Transverse colon (tissue), 4 donors: ENCODE measurements around the gene SFRP2. TPM values are rescaled to one million over a fixed set of nuclear protein-coding genes. Genes with fewer than 3 reads are reported as not detected.

Experiments
- DNase-seq: peaks from one replicate; pipeline ENCODE4 v3.0.0-alpha.2; 2019
- H3K27ac ChIP-seq, 4 donors: fragments of 200-600 bp; sonication (generic); 2 replicates each; pipeline ENCODE4 v1.5.1; 2016 to 2018; ENCODE audit warnings: inconsistent platforms in 4 of 4
- H3K27me3 ChIP-seq: fragments of 200-600 bp; sonication (generic); 2 replicates; pipeline ENCODE4 v1.5.1; 2017; ENCODE audit warnings: inconsistent platforms
- H3K36me3 ChIP-seq, 4 donors: fragments of 200-600 bp; sonication (generic); 2 replicates each; pipeline ENCODE4 v1.5.1; 2017 to 2019; ENCODE audit warnings: inconsistent platforms in 4 of 4
- H3K4me1 ChIP-seq, 4 donors: fragments of 200-600 bp; sonication (generic); 2 replicates each; pipeline ENCODE4 v1.5.1; 2017 to 2020; ENCODE audit warnings: inconsistent platforms in 4 of 4
- H3K4me3 ChIP-seq, 4 donors: fragments of 200-600 bp; sonication (generic); 1 replicate in 1 of 4; 2 replicates in 3 of 4; pipeline versions ENCODE4 v1.5.1 to v1.6.1; 2017 to 2019; ENCODE audit warnings: inconsistent platforms in 4 of 4
- H3K9me3 ChIP-seq, 2 donors: fragments of 200-600 bp; sonication (generic); 2 replicates each; pipeline ENCODE4 v1.5.1; 2017 to 2019; ENCODE audit warnings: inconsistent platforms in 2 of 2
- EP300 ChIP-seq: sonication (generic); formaldehyde crosslinking; IDR thresholded peaks from one replicate; pipeline ENCODE4 v1.6.1; 2017; ENCODE audit warnings: antibody characterized with exemption, low read depth
- POLR2A ChIP-seq: fragments of 450-650 bp; IDR thresholded peaks from one replicate; pipeline ENCODE4 v1.6.1; 2016; ENCODE audit warnings: antibody characterized with exemption, mild to moderate bottlenecking, moderate library complexity
- POLR2AphosphoS5 ChIP-seq, 3 donors: sonication (generic); formaldehyde crosslinking; IDR thresholded peaks; one replicate each; pipeline ENCODE4 v1.6.1; 2016; ENCODE audit warnings: antibody characterized with exemption in 3 of 3
- WGBS, 2 donors: methylation state at CpG; one replicate each; pipeline ENCODE4 v1.1.5; 2018; ENCODE audit warnings: low coverage in 1 of 2; 5-methylcytosine and 5-hydroxymethylcytosine counted together
- in situ Hi-C, 4 donors: fragments of 200-750 bp; cut with MboI; loops; one replicate each; pipeline versions ENCODE4 v1.15.0 to v1.15.1; 2017; ENCODE audit warnings: low sequenced_read_pairs in 3 of 4, low pct_ligation_motif_present in 1 of 4, low pct_unique_long_range_greater_than_20kb in 1 of 4
- intact Hi-C: fragments of 100-400 bp; cut with DNase I; formaldehyde crosslinking; loops from one replicate; pipeline ENCODE4 v1.15.1; 2023; ENCODE audit warnings: low total_unique reads
- total RNA-seq, 4 donors: library from RNA; depleted of rRNA; stranded (reverse); fragments of >200 nt; gene quantifications; one replicate each; pipeline ENCODE4 v1.1.0, GENCODE V29; 2016
- TF ChIP-seq, protein P1 (sequence below), 5 experiments: fragments of 200-600 bp in 3 of 5; fragments of 450-650 bp in 2 of 5; sonication (generic) in 3 of 5; IDR thresholded peaks; 1 replicate in 2 of 5; 2 replicates in 3 of 5; pipeline ENCODE4 v1.5.1; 2016 to 2017; ENCODE audit warnings: antibody characterized with exemption in 5 of 5, inconsistent platforms in 3 of 5, mild to moderate bottlenecking in 2 of 5, moderate library complexity in 1 of 5

Gene SFRP2
- total RNA-seq, 4 donors from 2014 or later, result 6.4 to 61.7 (median 15.6) TPM

DNA sequence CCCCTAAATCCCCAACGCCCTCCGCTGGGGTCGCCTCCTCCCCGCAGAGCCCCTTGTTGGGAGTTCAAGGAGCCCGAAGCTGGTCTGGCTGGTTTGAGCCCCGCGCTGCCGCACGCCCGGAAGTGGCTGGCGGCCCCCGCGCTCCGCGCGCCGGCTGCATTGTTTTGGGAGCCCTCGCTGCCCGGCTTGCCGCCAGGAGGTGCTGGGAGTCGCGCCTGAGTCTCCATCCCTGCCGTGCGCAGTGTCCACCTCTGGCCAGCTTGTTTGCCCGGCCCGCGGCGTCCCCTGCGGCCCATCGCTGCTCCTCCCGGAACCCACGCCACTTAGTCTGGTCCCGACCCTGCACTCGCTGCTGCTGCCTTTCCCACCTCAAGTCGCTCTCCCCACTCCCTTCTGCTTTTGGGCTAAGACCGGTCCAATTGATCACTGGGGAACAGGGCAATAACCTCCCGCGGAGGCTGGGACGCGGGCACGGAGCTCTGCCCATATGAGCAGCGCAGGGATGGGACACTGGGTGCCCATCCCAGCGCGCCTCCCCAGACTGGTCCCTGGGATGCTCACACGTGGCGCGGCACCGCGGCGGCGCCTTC, 2.2 kb upstream of the SFRP2 start:
- DNase-seq, result no peak
- TF ChIP-seq, protein P1, sequence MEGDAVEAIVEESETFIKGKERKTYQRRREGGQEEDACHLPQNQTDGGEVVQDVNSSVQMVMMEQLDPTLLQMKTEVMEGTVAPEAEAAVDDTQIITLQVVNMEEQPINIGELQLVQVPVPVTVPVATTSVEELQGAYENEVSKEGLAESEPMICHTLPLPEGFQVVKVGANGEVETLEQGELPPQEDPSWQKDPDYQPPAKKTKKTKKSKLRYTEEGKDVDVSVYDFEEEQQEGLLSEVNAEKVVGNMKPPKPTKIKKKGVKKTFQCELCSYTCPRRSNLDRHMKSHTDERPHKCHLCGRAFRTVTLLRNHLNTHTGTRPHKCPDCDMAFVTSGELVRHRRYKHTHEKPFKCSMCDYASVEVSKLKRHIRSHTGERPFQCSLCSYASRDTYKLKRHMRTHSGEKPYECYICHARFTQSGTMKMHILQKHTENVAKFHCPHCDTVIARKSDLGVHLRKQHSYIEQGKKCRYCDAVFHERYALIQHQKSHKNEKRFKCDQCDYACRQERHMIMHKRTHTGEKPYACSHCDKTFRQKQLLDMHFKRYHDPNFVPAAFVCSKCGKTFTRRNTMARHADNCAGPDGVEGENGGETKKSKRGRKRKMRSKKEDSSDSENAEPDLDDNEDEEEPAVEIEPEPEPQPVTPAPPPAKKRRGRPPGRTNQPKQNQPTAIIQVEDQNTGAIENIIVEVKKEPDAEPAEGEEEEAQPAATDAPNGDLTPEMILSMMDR (IDR thresholded peaks at IDR 0.05), result peak in 1 of 5 experiments; percentile 4
- TF ChIP-seq EP300, result no peak
- Histone ChIP-seq H3K4me3 (peak overlapping the region in 2 of 4 donors; percentile 14 to 33), H3K27ac (no peak overlapping the region), H3K36me3 (no peaks in the 10 kb centered on the region), H3K9me3 (no peaks in the 10 kb centered on the region), H3K27me3 (peaks cover 87% of the 10 kb centered on the region), H3K4me1 (peaks cover 9 to 50% (median 33%) of the 10 kb centered on the region in 4 donors)
- in situ Hi-C loops, result loop anchor here in 2 of 4 donors (25.0 kb wide), 2 partner anchors 521 to 721 kb away; no protein-coding TSS in a partner anchor
- 18% methylated on average over 28 of the region's 51 CpGs; no CpG with 5 or more reads in 1 of the 2 donors for WGBS, 2 donors
- intact Hi-C loops, result no loop called here

DNA sequence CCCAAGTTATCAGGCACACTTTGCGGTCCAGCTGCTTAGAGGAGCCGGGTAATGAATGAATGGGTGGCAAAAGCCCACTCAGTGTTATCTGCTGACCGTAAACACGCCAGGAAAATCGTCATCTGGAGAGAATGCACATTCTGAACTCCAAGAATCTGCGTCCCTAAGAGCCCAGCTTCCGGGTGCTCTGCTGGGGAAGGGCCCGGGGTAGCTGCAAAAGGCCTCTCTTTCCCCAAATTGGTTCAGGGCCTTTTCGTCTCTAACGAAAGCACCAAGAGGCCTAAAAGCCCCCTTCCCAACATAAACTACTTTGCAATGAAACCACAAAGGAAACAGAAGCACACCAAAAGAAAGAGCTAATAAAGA, 1.6 kb upstream of the SFRP2 start:
- Histone ChIP-seq H3K4me3 (peak overlapping the region in 2 of 4 donors; percentile 14 to 33), H3K27ac (no peak overlapping the region), H3K36me3 (no peaks in the 10 kb centered on the region), H3K4me1 (peaks cover 9 to 50% (median 33%) of the 10 kb centered on the region in 4 donors), H3K9me3 (no peaks in the 10 kb centered on the region), H3K27me3 (peaks cover 87% of the 10 kb centered on the region)
- WGBS, 2 donors, result 58% methylated on average over 10 of the region's 10 CpGs; no CpG with 5 or more reads in 1 of the 2 donors
- DNase-seq, result no peak
- TF ChIP-seq POLR2AphosphoS5 (IDR thresholded peaks at IDR 0.05) (no peak), POLR2A (no peak), EP300 (no peak)
- TF ChIP-seq, protein P1 (IDR thresholded peaks at IDR 0.05), result no peak
- intact Hi-C loops (no loop called here), in situ Hi-C loops (loop anchor here in 2 of 4 donors (25.0 kb wide), 2 partner anchors 522 to 722 kb away; no protein-coding TSS in a partner anchor)

DNA sequence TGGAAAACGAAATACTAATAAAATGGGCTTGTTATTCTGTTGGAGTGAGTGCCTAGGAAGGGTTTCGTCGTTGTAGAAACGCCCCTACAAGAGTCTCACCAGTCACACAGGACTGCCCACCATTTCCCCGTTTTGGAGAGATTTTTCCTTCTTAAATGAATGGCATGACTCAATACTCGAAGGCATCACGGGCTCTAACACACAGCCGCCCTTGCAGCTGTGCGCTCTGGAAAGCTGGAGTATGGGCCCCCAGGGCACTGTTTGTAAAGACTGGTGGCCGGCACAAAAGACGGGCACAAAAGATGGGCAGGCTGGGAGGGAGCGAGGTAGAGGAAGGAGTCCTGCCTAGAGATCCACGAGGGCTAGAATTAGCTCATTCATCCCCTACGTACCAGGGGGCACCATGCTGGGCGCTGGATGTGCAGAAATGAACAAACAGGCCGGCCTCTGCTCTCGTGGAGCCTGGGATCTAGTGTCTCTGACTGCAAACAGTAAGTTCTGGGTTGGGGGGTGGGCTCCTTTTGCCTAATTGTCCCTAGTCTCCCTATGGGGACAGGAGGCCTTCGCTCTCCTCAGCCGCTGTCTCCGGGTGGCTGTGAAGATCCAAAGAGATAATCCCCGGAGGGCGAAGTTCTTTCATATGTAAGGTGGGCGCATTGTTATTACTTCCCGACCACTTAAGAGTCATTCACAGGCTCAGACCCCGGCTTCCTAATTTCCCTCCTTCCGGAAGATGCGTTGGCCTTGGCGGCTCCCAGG, 1.0 kb upstream of the SFRP2 start:
- WGBS, 2 donors, result 49 to 52% methylated on average over 9 to 28 of the region's 28 CpGs
- Histone ChIP-seq H3K27ac (no peak overlapping the region), H3K27me3 (peaks cover 90% of the 10 kb centered on the region), H3K4me3 (no peak overlapping the region), H3K36me3 (no peaks in the 10 kb centered on the region), H3K9me3 (no peaks in the 10 kb centered on the region), H3K4me1 (peaks cover 9 to 50% (median 33%) of the 10 kb centered on the region in 4 donors)
- intact Hi-C loops, result no loop called here
- DNase-seq, result no peak
- TF ChIP-seq POLR2A (no peak), POLR2AphosphoS5 (IDR thresholded peaks at IDR 0.05) (no peak), EP300 (no peak)
- TF ChIP-seq, protein P1 (IDR thresholded peaks at IDR 0.05), result no peak
- in situ Hi-C loops, result loop anchor here in 2 of 4 donors (25.0 kb wide), 2 partner anchors 522 to 722 kb away; no protein-coding TSS in a partner anchor

- intact Hi-C loops (no loop called here), in situ Hi-C loops (loop anchor here in 2 of 4 donors (25.0 kb wide), 2 partner anchors 524 to 724 kb away; no protein-coding TSS in a partner anchor)
- Histone ChIP-seq H3K27ac (peak overlapping the region in 1 of 4 donors; percentile 21), H3K36me3 (no peaks in the 10 kb centered on the region), H3K9me3 (no peaks in the 10 kb centered on the region), H3K4me1 (peaks cover 9 to 41% (median 32%) of the 10 kb centered on the region in 4 donors), H3K27me3 (peaks cover 99% of the 10 kb centered on the region), H3K4me3 (peak overlapping the region in 2 of 4 donors; percentile 21 to 39)
- DNase-seq, result no peak
- TF ChIP-seq POLR2AphosphoS5 (IDR thresholded peaks at IDR 0.05) (no peak), POLR2A (no peak), EP300 (no peak)
- TF ChIP-seq, protein P1 (IDR thresholded peaks at IDR 0.05), result no peak
- 18% methylated on average over 14 of the region's 15 CpGs; no CpG with 5 or more reads in 1 of the 2 donors for WGBS, 2 donors
These were observed 851 bp downstream of the SFRP2 start for GRCh38 chr4:153788051-153788412.
